HG02938 (cell line): ENCODE data around the gene RNF207.

Experiments used
- ATAC-seq: cut with Tn5 transposase; IDR thresholded peaks from one replicate; pipeline ENCODE4 v1.9.1; 2021; ENCODE audit warnings: mild to moderate bottlenecking, moderate library complexity; ENCODE audit not compliant: unreplicated experiment

RNF207 gene

GRCh38 chr1:6224718-6225117 is 18.8 kb downstream of the RNF207 start:
- no peak for ATAC-seq

- ATAC-seq, result no peak
These were observed 19.7 kb downstream of the RNF207 start for GRCh38 chr1:6225651-6226050.

- no peak for ATAC-seq
These were observed 27.5 kb downstream of the RNF207 start for GRCh38 chr1:6233376-6233775.

- ATAC-seq, result no peak
These were observed 28.8 kb downstream of the RNF207 start for GRCh38 chr1:6234502-6235295.

GRCh38 chr1:6235296-6235677 is 29.4 kb downstream of the RNF207 start:
- ATAC-seq, result no peak

GRCh38 chr1:6237093-6237492 is 31.2 kb downstream of the RNF207 start:
- ATAC-seq, result no peak

GRCh38 chr1:6239213-6239752 is 33.4 kb downstream of the RNF207 start:
- no peak for ATAC-seq

- no peak for ATAC-seq
These were observed 34.2 kb downstream of the RNF207 start for GRCh38 chr1:6239950-6240768.

- ATAC-seq, result no peak
These were observed 35.4 kb downstream of the RNF207 start for GRCh38 chr1:6241107-6241886.

- no peak for ATAC-seq
These were observed 36.2 kb downstream of the RNF207 start for GRCh38 chr1:6241887-6242740.

- no peak for ATAC-seq
These were observed 37.3 kb downstream of the RNF207 start for GRCh38 chr1:6243053-6243834.

GRCh38 chr1:6243993-6244392 is 38.1 kb downstream of the RNF207 start, which contains the start of gene HES3:
HES3 (plus strand) TSS chr1:6244179; CDS start chr1:6244366, 187 bp downstream.
- no peak for ATAC-seq

- ATAC-seq, result no peak
These were observed 38.6 kb downstream of the RNF207 start for GRCh38 chr1:6244401-6245049.

GRCh38 chr1:6245086-6245868 is 39.4 kb downstream of the RNF207 start:
- ATAC-seq, result no peak

- ATAC-seq, result no peak
These were observed 40.1 kb downstream of the RNF207 start for GRCh38 chr1:6245869-6246496.

- ATAC-seq, result no peak
These were observed 40.9 kb downstream of the RNF207 start for GRCh38 chr1:6246497-6247467.
